Panc1 (cell line): ENCODE results near the gene ANKRD33B. TPM values are rescaled to one million over a fixed set of nuclear protein-coding genes. Genes with fewer than 3 reads are reported as not detected.

ENCODE experiments used
- ATAC-seq: fragments of 200-7000 bp; cut with Tn5 transposase; 2 replicates; pipeline ENCODE4 v1.9.1; 2020; ENCODE audit warnings: mild to moderate bottlenecking, moderate library complexity
- BruUV-seq: library from RNA; stranded (reverse); fragments of 400-500 nt; replicated peaks from 2 replicates; lab custom pipeline; 2021; lab: Mats Ljungman, UMichigan
- CTCF ChIA-PET: fragments of 300-600 bp; sonication (Branson Sonifier 250); formaldehyde crosslinking; loops from one replicate; lab custom pipeline; 2022; ENCODE audit warnings: antibody characterized with exemption; lab: Charles Lee
- POLR2A ChIA-PET: fragments of 300-600 bp; sonication (Branson Sonifier 250); formaldehyde crosslinking; loops from one replicate; lab custom pipeline; 2022; ENCODE audit warnings: antibody characterized with exemption; lab: Charles Lee
- DNase-seq: peaks from one replicate; pipeline ENCODE4 v3.0.0-alpha.2; 2010; ENCODE audit warnings: low read depth, low spot score
- H3K27ac ChIP-seq: 2 replicates; pipeline ENCODE4 v1.5.1; 2011; ENCODE audit warnings: mild to moderate bottlenecking, low read length, inconsistent platforms
- H3K27me3 ChIP-seq: fragments of 200-500 bp; sonication (Bioruptor generic); 2 replicates; pipeline ENCODE4 v1.6.0; 2014; ENCODE audit warnings: low read length, inconsistent platforms; ENCODE audit not compliant: control insufficient read depth, insufficient read depth
- H3K36me3 ChIP-seq: fragments of 200-500 bp; sonication (Bioruptor generic); 2 replicates; pipeline ENCODE4 v1.5.1; 2014; ENCODE audit warnings: inconsistent platforms, mild to moderate bottlenecking, low read length, moderate library complexity; ENCODE audit not compliant: control insufficient read depth, insufficient read depth
- H3K4me1 ChIP-seq: 2 replicates; pipeline ENCODE4 v1.5.1; 2011; ENCODE audit warnings: inconsistent platforms, mild to moderate bottlenecking, low read length, moderate library complexity; ENCODE audit not compliant: control insufficient read depth, insufficient read depth
- H3K4me3 ChIP-seq, 2 experiments: 2 replicates each; pipeline ENCODE4 v1.5.1; 2011 to 2012; ENCODE audit warnings: low read depth in 2 of 2, low read length in 2 of 2, mild to moderate bottlenecking in 2 of 2, inconsistent platforms in 1 of 2, moderate library complexity in 1 of 2
- H3K9me3 ChIP-seq: fragments of 200-500 bp; sonication (Bioruptor generic); 2 replicates; pipeline ENCODE4 v1.5.1; 2014; ENCODE audit warnings: low read depth, mild to moderate bottlenecking, inconsistent platforms, low read length, moderate library complexity; ENCODE audit not compliant: control insufficient read depth, insufficient read depth
- POLR2AphosphoS5 ChIP-seq: IDR thresholded peaks from 2 replicates; pipeline ENCODE4 v1.6.1; 2012; ENCODE audit warnings: mild to moderate bottlenecking, low read depth, low read length, moderate library complexity
- REST ChIP-seq, 2 experiments: IDR thresholded peaks; 2 replicates each; pipeline ENCODE4 v1.6.1; 2011 to 2012; ENCODE audit warnings: low read depth in 2 of 2, control low read depth in 1 of 2, low read length in 1 of 2, mild to moderate bottlenecking in 1 of 2, moderate library complexity in 1 of 2; ENCODE audit not compliant: insufficient read depth in 1 of 2
- SIN3A ChIP-seq: IDR thresholded peaks from 2 replicates; pipeline ENCODE4 v1.6.1; 2012; ENCODE audit warnings: low read depth, mild to moderate bottlenecking, low read length, moderate library complexity, borderline replicate concordance; ENCODE audit not compliant: insufficient read depth
- TCF7L2 ChIP-seq: IDR thresholded peaks from 2 replicates; pipeline ENCODE4 v1.6.1; 2011; ENCODE audit warnings: mild to moderate bottlenecking, low read depth, low read length, inconsistent platforms
- in situ Hi-C: cut with HindIII; loops from 2 replicates; pipeline ENCODE4 v1.10.0; 2016; ENCODE audit warnings: low sequenced_read_pairs, low pct_unique_long_range_greater_than_20kb
- intact Hi-C: fragments of 100-400 bp; cut with micrococcal nuclease; formaldehyde crosslinking; loops from one replicate; pipeline ENCODE4 v1.10.0; 2022; ENCODE audit not compliant: unreplicated experiment
- total RNA-seq: library from RNA; stranded (reverse); gene quantifications from one replicate; pipeline ENCODE4 v1.2.1, GENCODE V29; 2021; ENCODE audit not compliant: unreplicated experiment
- TF ChIP-seq, protein P1 (sequence below): fragments of 450-650 bp; IDR thresholded peaks from 2 replicates; pipeline ENCODE4 v1.5.1; 2017; ENCODE audit warnings: mild to moderate bottlenecking

The ANKRD33B gene
- total RNA-seq, 1 experiment from 2014 or later: 19.1 TPM

DNA sequence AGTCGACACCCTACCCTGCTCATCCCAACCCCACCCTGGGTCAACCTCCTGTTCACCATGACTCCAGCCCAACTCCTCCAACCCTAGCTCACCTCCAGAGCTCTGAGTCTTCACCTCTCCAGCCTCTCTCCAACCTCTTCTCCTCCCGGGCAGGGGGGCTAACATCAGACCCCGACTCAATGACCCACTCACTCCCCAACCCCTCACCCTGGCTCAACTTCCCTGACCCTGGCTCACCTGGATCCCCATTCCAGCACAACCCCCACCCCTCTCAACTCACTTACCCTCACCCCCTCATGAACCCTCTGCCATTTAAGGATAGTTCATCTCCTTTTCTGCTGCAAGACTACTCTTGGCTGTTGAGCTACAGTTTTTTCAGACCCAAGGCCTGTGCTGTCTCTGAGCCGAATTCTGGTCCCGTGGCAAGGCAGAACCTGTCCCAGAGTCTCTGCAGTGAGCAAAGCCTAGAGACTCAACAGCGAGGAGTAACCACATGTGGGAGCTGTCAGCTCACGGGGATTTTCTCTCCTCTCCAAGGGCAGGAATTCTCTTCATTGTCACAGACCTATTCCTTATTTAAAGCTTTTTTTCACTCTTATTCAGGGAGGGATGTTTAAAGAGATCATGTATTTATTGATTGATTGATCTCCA lies 29.8 kb downstream of the ANKRD33B start:
- peaks cover 52% of the 10 kb centered on the region for H3K4me1 ChIP-seq
- no peaks in the 10 kb centered on the region for H3K36me3 ChIP-seq
- in situ Hi-C loops (no loop called here), intact Hi-C loops (no loop called here)
- no peak for TF ChIP-seq SIN3A
- no peak for TF ChIP-seq POLR2AphosphoS5
- TF ChIP-seq TCF7L2: no peak
- no peak for TF ChIP-seq REST (IDR thresholded peaks at IDR 0.05; ENCODE audit: insufficient read depth in 1 of 2, low read depth in 2 of 2, low read length in 1 of 2)
- TF ChIP-seq, protein P1, sequence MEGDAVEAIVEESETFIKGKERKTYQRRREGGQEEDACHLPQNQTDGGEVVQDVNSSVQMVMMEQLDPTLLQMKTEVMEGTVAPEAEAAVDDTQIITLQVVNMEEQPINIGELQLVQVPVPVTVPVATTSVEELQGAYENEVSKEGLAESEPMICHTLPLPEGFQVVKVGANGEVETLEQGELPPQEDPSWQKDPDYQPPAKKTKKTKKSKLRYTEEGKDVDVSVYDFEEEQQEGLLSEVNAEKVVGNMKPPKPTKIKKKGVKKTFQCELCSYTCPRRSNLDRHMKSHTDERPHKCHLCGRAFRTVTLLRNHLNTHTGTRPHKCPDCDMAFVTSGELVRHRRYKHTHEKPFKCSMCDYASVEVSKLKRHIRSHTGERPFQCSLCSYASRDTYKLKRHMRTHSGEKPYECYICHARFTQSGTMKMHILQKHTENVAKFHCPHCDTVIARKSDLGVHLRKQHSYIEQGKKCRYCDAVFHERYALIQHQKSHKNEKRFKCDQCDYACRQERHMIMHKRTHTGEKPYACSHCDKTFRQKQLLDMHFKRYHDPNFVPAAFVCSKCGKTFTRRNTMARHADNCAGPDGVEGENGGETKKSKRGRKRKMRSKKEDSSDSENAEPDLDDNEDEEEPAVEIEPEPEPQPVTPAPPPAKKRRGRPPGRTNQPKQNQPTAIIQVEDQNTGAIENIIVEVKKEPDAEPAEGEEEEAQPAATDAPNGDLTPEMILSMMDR: no peak
- no peak overlapping the region for H3K4me3 ChIP-seq
- DNase-seq (no peak), ATAC-seq (no peak)
- ChIA-PET CTCF (interaction anchor here (0.6 to 0.9 kb wide), 2 partner anchors 34 to 345 kb away, joined by 3 read pairs; no protein-coding TSS in a partner anchor), POLR2A (no interaction called here)
- no peaks in the 10 kb centered on the region for H3K27me3 ChIP-seq
- no peaks in the 10 kb centered on the region for H3K9me3 ChIP-seq
- BruUV-seq: no TSS peak
- peak overlapping the region; percentile 41; the same call in 1 of the 2 replicates for H3K27ac ChIP-seq

DNA sequence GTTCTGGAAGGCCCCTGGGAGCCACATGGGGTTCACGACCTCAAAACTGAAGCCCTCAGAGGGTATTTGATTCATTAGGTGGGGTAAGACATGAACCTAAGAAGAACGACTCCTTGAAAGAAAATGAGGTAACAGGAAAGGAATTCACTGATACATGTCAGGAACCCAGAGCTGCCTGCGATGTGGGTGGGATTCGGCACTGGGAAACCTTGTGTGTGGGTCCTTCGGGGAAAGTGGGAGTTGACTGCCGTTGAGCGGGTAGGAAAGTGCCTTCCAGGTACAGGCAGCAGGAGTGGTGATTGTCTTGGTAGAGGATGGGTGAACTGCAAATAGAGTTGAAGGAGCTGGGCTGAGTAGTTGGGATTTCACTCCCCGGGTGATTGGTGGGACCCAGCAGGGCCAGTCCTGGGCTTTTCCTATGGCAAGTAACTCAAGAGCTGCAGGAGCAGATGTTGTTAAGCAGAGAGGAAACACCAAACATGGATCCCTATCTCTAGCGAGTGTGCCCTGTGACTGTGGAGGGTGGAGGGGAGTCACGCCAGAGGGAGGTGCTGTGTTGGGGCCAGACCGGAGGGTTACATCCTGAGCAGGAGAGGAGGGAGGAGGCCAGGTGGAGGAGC lies 30.8 kb downstream of the ANKRD33B start:
- H3K27me3 ChIP-seq: no peaks in the 10 kb centered on the region
- H3K4me3 ChIP-seq: 0 out of 4 replicates have a peak overlapping the region, but pooled peaks of 1 of the 2 experiments have one; percentile 4
- H3K27ac ChIP-seq: peak overlapping the region; percentile 81
- intact Hi-C loops (no loop called here), in situ Hi-C loops (no loop called here)
- ChIA-PET POLR2A (interaction anchor here (0.6 to 0.7 kb wide), 2 partner anchors 33 to 100 kb away, joined by 3 read pairs; no protein-coding TSS in a partner anchor), CTCF (no interaction called here)
- H3K9me3 ChIP-seq: no peaks in the 10 kb centered on the region
- peak; percentile 41 for ATAC-seq
- TF ChIP-seq, protein P1: peak; percentile 14; the same call in 1 of the 2 replicates
- no peak for TF ChIP-seq TCF7L2
- no peak for TF ChIP-seq POLR2AphosphoS5
- no peak for TF ChIP-seq SIN3A
- no TSS peak for BruUV-seq
- H3K4me1 ChIP-seq: peaks cover 43% of the 10 kb centered on the region
- no peaks in the 10 kb centered on the region for H3K36me3 ChIP-seq
- DNase-seq: no peak
